ENCODE data around the gene PLEKHH3. TPM values are rescaled to one million over a fixed set of nuclear protein-coding genes. Genes with fewer than 3 reads are reported as not detected.

PLEKHH3 gene
- total and polyA plus RNA-seq, 10 of the 15 experiments (the other 5 are each of a cell fraction or from before 2014, with no cell fraction given) = 0.31 to 38.0 (median 11.0) TPM

- H3K4me1 ChIP-seq (ENCODE audit: control insufficient read depth, insufficient read depth, low read length) = peaks cover 50% of the 10 kb centered on the region
Measured at GRCh38 chr17:42706732-42707131, 29.9 kb upstream of the PLEKHH3 start.

GRCh38 chr17:42704837-42705494 lies 28.2 kb upstream of the PLEKHH3 start:
- Histone ChIP-seq H3K9me3 (replicated peaks; ENCODE audit: control insufficient read depth, insufficient read depth, low read length) (no peaks in the 10 kb centered on the region), H3K4me1 (ENCODE audit: control insufficient read depth, insufficient read depth, low read length) (peaks cover 50% of the 10 kb centered on the region), H3K79me2 (ENCODE audit: control insufficient read depth, insufficient read depth, low read length) (no peaks in the 10 kb centered on the region; the same call in 1 of the 2 replicates), H3K4me3 (peak overlapping the region; percentile 46; the same call in 1 of the 2 replicates), H3K9ac (ENCODE audit: control insufficient read depth, insufficient read depth, low read length) (peak overlapping the region; percentile 55; the same call in 1 of the 2 replicates), H2AFZ (ENCODE audit: control insufficient read depth, low read depth, low read length) (peak overlapping the region; percentile 7; the same call in 1 of the 2 replicates), H3K36me3 (ENCODE audit: control insufficient read depth in 2 of 2, insufficient read depth in 2 of 2, low read length in 1 of 2) (peaks cover 7 to 29% of the 10 kb centered on the region in 2 experiments), H4K20me1 (ENCODE audit: control insufficient read depth, insufficient read depth) (no peaks in the 10 kb centered on the region), H3K4me2 (ENCODE audit: control insufficient read depth, insufficient read depth) (peak overlapping the region; percentile 92), H3K27me3 (replicated peaks in 1 of 2; ENCODE audit: control insufficient read depth in 2 of 2, insufficient read depth in 2 of 2, low read length in 1 of 2) (no peaks in the 10 kb centered on the region), H3K27ac (ENCODE audit: control insufficient read depth, insufficient read depth) (peak overlapping the region; percentile 92)
- POLR2A ChIA-PET = interaction anchor here (0.9 to 2.6 kb wide), 11 partner anchors 14 to 127 kb away, joined by 3 to 12 read pairs (median 3); no protein-coding TSS in a partner anchor
- CTCF ChIA-PET = interaction anchor here (0.6 to 3.8 kb wide), 13 partner anchors 9 to 387 kb away, joined by 3 to 17 read pairs (median 5); partner anchors contain the start of genes CNTNAP1, PLEKHH3 and PSMC3IP
- FAIRE-seq (peak; percentile 95), ATAC-seq (peak; percentile 92), DNase-seq (ENCODE audit: low read depth, low spot score) (peak; percentile 94)
- no TSS peak for BruUV-seq (replicated peaks)
- SMC1A ChIA-PET (ENCODE audit: uncharacterized antibody, unreplicated experiment) = interaction anchor here (0.6 to 4.3 kb wide), 10 partner anchors 9 to 220 kb away, joined by 3 to 28 read pairs (median 5); partner anchors contain the start of genes CCR10, PLEKHH3 and RAMP2
- RAD21 ChIA-PET (ENCODE audit: unreplicated experiment) = interaction anchor here (1.0 to 2.4 kb wide), 11 partner anchors 21 to 126 kb away, joined by 3 to 19 read pairs (median 5); partner anchors contain the start of genes CCR10, PLEKHH3, PSMC3IP and VPS25
- in situ Hi-C loops (cut with MboI) = no loop called here
- WGBS (ENCODE audit: insufficient coverage, insufficient replicate concordance, low lambda C conversion rate, missing lambda C conversion rate) = 0% methylated on average over 8 of the region's 8 CpGs
- intact Hi-C loops (cut with micrococcal nuclease; ENCODE audit: unreplicated experiment) = no loop called here
- TF ChIP-seq JUND (IDR thresholded peaks at IDR 0.05; ENCODE audit: low read depth, low read length) (peak; percentile 56), STAT3 (IDR thresholded peaks at IDR 0.05; ENCODE audit: low read depth, low read length) (no peak; the same call in 1 of the 2 replicates), RB1 (IDR thresholded peaks at IDR 0.05; ENCODE audit: borderline replicate concordance) (no peak), PRDM15 (CRISPR knock-in tag; IDR thresholded peaks at IDR 0.05) (no peak), EGR1 (IDR thresholded peaks at IDR 0.05; ENCODE audit: borderline replicate concordance in 1 of 2, low read depth in 2 of 2, low read length in 2 of 2) (peak in 1 of 2 experiments; percentile 20; a peak in 1 of 3 replicates)

More at GRCh38 chr17:42706732-42707131, 29.9 kb upstream of the PLEKHH3 start:
- Histone ChIP-seq H3K27ac (ENCODE audit: control insufficient read depth, insufficient read depth) (peak overlapping the region; percentile 6), H3K9me3 (replicated peaks; ENCODE audit: control insufficient read depth, insufficient read depth, low read length) (no peaks in the 10 kb centered on the region), H2AFZ (ENCODE audit: control insufficient read depth, low read depth, low read length) (no peak overlapping the region), H3K4me3 (no peak overlapping the region), H3K36me3 (ENCODE audit: control insufficient read depth in 2 of 2, insufficient read depth in 2 of 2, low read length in 1 of 2) (peaks cover 9 to 24% of the 10 kb centered on the region in 2 experiments), H4K20me1 (ENCODE audit: control insufficient read depth, insufficient read depth) (no peaks in the 10 kb centered on the region), H3K9ac (ENCODE audit: control insufficient read depth, insufficient read depth, low read length) (no peak overlapping the region), H3K4me2 (ENCODE audit: control insufficient read depth, insufficient read depth) (no peak overlapping the region), H3K27me3 (replicated peaks in 1 of 2; ENCODE audit: control insufficient read depth in 2 of 2, insufficient read depth in 2 of 2, low read length in 1 of 2) (no peaks in the 10 kb centered on the region), H3K79me2 (ENCODE audit: control insufficient read depth, insufficient read depth, low read length) (no peaks in the 10 kb centered on the region; the same call in 1 of the 2 replicates)
- 82% methylated on average over 5 of the region's 5 CpGs for WGBS (ENCODE audit: insufficient coverage, insufficient replicate concordance, low lambda C conversion rate, missing lambda C conversion rate)
- FAIRE-seq (no peak), ATAC-seq (peak; percentile 30), DNase-seq (ENCODE audit: low read depth, low spot score) (peak; percentile 65)
- ChIA-PET CTCF (interaction anchor here (0.6 to 3.8 kb wide), 7 partner anchors 23 to 292 kb away, joined by 3 to 12 read pairs (median 5); partner anchors contain the start of genes CNTNAP1, PLEKHH3 and RPL27), RAD21 (ENCODE audit: unreplicated experiment) (interaction anchor here (0.6 to 1.4 kb wide), 2 partner anchors 44 to 128 kb away, joined by 4 to 5 read pairs; no protein-coding TSS in a partner anchor), POLR2A (interaction anchor here (0.7 to 2.6 kb wide), 5 partner anchors 24 to 129 kb away, joined by 3 to 5 read pairs (median 4); partner anchors contain the start of genes CNTNAP1 and PSMC3IP), SMC1A (ENCODE audit: uncharacterized antibody, unreplicated experiment) (interaction anchor here (1.0 to 4.3 kb wide), 4 partner anchors 13 to 128 kb away, joined by 5 to 28 read pairs (median 8); partner anchors contain the start of genes CCR10 and PLEKHH3)
- intact Hi-C loops (cut with micrococcal nuclease; ENCODE audit: unreplicated experiment) (no loop called here), in situ Hi-C loops (cut with MboI) (no loop called here)
- TF ChIP-seq RUNX3 (IDR thresholded peaks at IDR 0.05; ENCODE audit: low read length) (peak; percentile 50), EZH2 (IDR thresholded peaks at IDR 0.05; ENCODE audit: borderline replicate concordance, control insufficient read depth, low read depth, low read length) (no peak), TARDBP (IDR thresholded peaks at IDR 0.05; ENCODE audit: borderline replicate concordance) (no peak)
- BruUV-seq (replicated peaks) = no TSS peak
